Renal cortical epithelial cell (primary cell): ENCODE data around the gene TLR10. TPM values are rescaled to one million over a fixed set of nuclear protein-coding genes. Genes with fewer than 3 reads are reported as not detected.
"Not testable (repeated sequence)": the region's sequence is repeated elsewhere in the genome, so short reads cannot be mapped to it uniquely, and the experiment has no call there.

Source experiments
- DNase-seq: peaks from one replicate; pipeline ENCODE4 v3.0.0-alpha.2; 2011; ENCODE audit warnings: low read depth
- total RNA-seq: library from RNA; depleted of rRNA; stranded (reverse); fragments of >200 nt; gene quantifications from 2 replicates; pipeline ENCODE4 v1.2.3, GENCODE V29; 2014

Gene TLR10
- total RNA-seq, 1 donor from 2014 or later: not detected

DNA sequence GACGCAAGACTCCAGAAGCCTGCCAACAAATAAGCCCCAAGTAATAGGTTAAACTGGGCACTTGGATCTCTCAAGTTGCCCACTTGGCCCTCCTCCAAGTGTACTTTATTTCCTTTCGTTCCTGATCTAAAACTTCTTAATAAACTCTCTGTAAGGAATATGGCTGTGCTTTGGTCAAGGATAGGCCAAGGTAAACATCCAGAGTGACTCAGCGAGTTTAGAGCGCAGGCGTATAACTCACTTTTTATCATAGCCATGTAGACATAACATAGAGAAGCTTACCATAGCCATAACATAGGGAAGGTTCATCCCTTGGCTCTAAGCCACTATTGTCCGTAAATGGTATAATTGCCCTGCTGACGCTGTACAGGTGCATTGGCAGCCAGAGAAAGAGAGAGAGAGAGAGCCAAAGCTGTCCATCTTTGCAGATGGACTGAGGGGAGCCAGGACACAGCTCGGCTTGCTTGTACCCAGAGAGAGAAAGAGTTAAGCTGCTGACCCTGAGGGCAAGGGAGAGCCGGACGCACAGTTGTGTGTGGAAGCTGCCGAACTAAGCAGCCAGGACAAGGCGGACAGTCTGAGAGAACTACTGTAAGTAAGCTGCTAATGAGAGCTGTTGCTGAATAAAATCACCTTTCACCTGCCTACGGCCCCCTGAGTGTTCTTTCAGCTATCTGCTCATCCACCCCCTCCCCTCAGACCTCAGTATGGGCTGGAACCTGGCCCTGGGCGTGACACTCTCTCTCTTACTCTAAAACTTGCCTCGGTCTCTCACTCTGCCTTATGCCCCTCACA is 20.0 kb upstream of the TLR10 start:
- no peak for DNase-seq

DNA sequence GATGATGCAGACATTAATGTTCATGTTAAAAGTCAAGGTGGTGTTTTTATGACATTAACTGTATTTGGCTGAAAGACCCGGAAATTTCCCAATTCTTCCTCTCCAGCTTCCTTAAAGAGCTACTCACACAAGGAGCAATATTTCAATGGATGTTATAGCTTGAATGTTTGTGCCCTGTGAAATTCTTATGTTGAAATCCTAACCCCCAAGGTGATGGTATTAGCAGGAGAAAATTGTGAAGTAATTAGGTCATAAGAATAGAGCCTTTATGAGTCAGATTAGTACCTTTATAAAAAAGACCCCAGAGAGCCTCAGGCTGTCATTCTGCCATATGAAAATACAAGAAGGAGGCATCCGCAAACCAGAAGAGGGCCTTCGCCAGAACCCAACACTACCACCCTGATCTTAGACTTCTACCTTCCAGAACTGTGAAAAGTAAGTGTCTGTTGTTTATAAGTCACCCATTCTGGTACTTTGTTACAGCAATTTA is 18.2 kb upstream of the TLR10 start:
- peak; percentile 92 for DNase-seq

DNA sequence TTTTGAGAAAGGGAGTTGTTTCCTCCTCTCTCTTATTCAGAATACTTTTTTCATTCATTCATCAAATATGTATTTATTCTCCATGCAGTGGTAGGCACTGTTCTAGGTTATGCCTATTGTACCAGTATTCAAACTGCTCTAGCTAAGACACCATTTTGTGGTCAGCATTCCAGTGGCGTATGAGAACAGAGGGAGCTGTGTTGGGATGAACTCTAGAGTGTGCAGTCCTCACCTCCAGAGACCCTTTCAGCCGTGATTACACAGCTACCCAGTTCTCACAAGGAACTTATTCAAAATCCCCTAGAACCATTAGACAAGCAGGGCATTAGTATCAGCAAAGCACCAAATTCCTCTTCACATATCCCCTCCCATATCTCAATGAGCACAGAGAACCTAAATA is 17.6 kb upstream of the TLR10 start:
- DNase-seq: no peak

DNA sequence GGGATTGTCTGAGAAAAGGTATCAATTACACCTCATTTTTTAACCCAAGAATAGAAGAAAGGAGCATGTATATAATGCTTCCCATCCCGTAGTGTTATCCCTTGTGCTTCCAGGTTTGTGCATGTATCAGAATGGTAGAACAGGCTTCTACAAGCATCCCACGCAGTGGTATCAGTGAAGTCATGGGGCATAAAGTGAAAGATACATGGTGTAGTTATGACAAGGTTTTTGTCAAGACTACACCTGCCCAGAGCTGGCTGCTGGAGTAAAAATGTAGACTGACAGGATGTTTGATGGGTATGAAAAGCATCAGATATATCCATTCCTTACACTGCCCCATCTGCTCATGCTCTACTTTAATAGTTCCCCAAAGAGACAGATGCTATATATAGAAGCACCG is 12.3 kb upstream of the TLR10 start:
- DNase-seq: no peak

DNA sequence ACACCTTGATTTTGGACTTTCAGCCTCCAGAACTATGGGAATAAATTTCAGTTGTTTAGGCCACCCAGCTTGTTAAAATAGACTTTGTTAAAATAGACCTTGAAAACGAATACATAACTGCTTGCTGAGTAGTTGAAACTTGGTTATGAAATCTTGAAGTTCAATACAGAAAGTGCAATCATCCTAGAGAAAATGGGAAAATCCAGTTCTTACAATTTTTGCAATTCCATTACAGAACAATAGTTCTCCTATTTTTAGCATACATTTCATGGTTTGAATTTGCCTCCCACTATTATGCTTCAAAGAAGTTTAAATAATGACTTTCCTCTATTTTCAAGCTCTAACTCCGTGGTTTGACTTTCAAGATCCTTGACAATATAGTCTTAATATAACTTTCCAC is 11.3 kb upstream of the TLR10 start:
- no peak for DNase-seq

GRCh38 chr4:38791010-38791409 is 8.2 kb upstream of the TLR10 start:
- DNase-seq: no peak

- peak; percentile 63 for DNase-seq
Measured at GRCh38 chr4:38788317-38788716, 5.5 kb upstream of the TLR10 start.

DNA sequence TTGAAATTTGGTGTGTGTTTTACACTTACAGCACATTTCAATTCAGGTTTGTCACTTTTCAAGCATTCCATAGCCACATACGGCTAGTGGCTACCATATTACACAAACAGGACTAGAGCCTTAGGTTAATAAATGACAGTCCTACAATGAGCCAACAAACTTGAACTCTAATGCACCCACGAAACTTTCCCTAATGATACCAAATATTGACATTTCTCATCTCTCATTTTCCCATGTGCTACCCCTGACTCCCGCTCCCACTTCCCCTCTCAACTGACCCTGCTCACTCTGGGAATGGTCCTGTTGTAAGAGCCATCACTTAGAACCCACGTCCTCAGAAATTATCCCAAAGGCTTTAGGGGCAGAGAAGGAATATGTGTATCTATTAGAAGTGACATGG is 4.9 kb upstream of the TLR10 start:
- peak; percentile 74 for DNase-seq

DNA sequence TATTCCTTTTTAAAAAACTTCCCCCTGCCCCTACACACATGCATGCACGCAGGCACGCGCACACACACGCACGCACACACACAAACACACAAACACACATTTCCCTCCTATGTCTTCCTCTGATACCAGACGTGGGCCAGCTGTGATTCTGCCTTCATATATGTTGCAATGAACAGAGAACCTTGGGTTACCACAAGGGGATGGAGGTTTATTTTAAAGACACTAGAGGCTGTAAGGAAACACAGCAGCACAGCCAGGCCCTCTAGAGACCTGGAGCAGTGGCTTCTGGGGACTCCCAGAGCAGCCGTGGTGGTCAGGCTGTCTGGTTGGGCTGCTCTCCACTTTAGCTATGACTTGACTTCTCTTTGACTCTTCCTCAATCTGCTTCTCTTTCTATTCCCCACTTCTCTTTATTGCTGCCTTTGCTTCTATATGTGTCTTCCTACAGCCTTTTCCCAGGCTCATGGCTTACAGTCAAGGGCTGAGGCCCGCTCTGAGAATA is 3.2 kb upstream of the TLR10 start:
- DNase-seq: no peak

DNA sequence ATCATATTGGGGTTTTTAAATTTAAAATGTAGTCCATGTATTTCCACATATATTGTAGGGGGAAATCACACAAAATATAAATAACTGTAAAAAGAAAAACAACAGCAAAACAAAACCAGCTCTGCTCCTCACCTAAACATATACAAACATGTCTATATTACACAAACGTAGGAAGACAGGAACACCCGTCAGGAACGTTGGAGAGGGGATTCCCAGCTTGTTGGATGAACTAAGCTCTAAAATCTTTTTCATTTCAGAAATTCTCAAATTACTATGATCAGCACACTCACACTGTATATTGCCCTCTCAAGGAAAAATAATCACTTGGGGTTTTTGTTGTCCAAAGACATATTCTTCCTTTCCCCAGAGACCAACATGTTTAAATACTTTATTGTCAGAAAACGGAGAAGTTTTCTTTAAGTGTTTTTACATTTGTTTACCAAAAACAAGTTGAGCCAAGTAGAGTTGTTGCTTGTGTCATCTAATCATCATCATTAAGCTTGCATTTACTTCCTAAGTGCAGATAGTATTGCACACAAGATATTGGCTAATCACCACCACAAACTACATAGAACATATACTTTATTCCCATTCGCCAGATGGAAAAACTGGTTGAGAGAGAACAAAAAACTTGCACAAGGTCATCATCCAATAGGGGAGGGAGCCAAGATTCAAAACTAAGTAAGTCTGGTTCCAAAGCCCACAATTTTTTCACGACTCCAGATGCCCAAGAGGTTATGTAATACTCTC is 2.4 kb upstream of the TLR10 start:
- DNase-seq: no peak

GRCh38 chr4:38784141-38784540 is 1.4 kb upstream of the TLR10 start:
- no peak for DNase-seq

DNA sequence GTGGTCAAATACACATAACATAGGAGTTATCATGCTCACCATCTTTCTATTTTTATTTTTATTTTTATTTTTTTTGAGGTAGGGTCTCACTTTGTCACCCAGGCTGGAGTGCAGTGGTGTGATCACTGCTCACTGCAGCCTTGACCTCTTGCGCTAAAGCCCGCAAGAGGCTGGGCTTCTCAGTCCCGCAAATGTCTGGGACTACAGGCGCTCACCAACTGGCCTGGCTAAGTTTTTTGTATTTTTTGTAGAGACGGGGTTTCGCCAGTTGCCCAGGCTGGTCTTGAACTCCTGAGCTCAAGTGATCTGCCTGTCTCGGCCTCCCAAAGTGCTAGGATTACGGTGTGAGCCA is 295 bp upstream of the TLR10 start:
- DNase-seq: no peak

DNA sequence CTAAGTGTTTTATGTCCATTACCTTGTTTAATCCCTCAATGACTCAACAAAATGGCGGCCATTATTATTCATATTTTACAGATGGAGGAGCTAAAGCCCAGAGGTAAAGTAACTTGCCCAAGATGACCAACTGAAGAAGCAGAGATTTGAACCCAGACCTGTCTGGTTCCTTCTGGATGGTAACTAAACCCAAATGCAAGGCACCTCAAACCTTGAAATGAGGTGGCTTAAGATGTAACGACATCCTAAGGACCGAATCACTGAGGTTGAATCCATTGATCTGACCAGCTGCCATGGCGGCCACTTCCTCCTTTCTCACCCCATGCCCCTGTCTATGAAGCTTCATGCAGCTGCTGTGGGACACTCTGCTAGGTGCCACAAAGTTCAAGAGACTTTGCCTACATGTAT is 932 bp downstream of the TLR10 start:
- DNase-seq: no peak

GRCh38 chr4:38780833-38781484 is 1.8 kb downstream of the TLR10 start:
- DNase-seq: no peak

- DNase-seq: no peak
Measured at GRCh38 chr4:38779790-38780189, 3.0 kb downstream of the TLR10 start.

DNA sequence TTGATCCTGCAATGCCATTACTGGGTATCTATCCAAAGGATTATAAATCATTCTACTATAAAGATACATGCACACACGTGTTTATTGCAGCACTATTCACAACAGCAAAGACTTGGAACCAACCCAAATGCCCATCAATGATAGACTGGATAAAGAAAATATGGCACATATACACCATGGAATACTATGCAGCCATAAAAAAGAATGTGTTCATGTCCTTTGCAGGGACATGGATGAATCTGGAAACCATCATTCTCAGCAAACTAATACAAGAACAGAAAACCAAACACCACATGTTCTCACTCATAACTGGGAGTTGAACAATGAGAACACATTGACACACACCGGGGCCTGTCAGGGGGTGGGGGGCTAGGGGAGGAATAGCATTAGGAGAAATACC is 4.9 kb downstream of the TLR10 start:
- not testable (repeated sequence) for DNase-seq

GRCh38 chr4:38775326-38775725 is 7.5 kb downstream of the TLR10 start:
- DNase-seq: no peak

DNA sequence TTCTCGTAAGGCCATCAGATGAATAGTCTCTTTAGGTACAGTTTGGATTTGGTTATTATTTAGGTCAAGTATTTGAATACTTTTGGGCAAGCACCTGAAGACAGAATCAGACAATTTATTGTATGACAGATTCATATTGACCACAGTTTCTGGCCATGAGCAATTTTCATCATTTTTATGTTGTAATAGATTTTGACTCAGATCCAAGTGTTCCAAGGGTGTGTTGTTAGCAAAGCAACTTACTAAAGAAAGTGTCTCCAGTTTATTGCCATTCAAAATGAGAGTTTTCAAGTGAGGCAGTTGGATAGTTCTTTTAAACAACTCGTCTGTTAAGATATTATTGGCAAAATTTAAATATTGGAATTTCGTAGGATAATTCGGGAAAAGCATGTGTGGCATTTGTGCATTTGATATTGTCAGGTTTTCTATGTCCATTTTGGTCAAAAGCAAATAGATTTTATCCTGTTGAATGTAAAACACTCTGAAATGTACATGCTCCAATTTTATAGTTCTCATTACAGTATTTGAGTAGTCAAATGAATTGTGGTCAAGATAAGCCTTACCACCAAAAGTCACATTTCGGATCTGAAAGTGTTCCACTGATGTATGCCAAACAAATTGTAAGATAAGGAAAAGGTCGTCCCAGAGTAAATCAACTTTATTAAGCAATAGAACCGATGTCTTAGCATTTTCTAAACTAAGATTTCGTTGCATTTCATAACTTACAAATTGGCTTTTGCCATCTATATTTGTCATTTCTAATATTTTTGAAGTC is 8.4 kb downstream of the TLR10 start:
- no peak for DNase-seq

- not testable (repeated sequence) for DNase-seq
Measured at GRCh38 chr4:38770281-38770680, 12.5 kb downstream of the TLR10 start.

- no peak for DNase-seq
Measured at GRCh38 chr4:38769857-38770256, 12.9 kb downstream of the TLR10 start.

GRCh38 chr4:38769441-38769840 is 13.3 kb downstream of the TLR10 start:
- DNase-seq: no peak

- DNase-seq: no peak
Measured at GRCh38 chr4:38768968-38769394, 13.8 kb downstream of the TLR10 start.
